Measurements from ENCODE around the gene NFS1.

GRCh38 chr20:35632539-35633115 lies 66.5 kb downstream of the NFS1 start:
- TF ChIP-seq BHLHE40 (IDR thresholded peaks at IDR 0.05; ENCODE audit: low read depth, low read length), result no peak
- TF ChIP-seq POLR2A (IDR thresholded peaks at IDR 0.05; ENCODE audit: low read depth, low read length), result no peak
- no peak for TF ChIP-seq RCOR1 (IDR thresholded peaks at IDR 0.05; ENCODE audit: insufficient replicate concordance, low read length)
- no peak for TF ChIP-seq MXI1 (IDR thresholded peaks at IDR 0.05; ENCODE audit: borderline replicate concordance, low read depth, low read length)
- no peak for TF ChIP-seq CTCF (conservative IDR thresholded peaks at IDR 0.05; ENCODE audit: low read depth, low read length)
